HG02798 (cell line): ENCODE measurements around the gene LARGE1.
A peak's percentile ranks its signal among the peaks of the same experiment; 100 is the strongest.

Experiments
- ATAC-seq: cut with Tn5 transposase; IDR thresholded peaks from one replicate; pipeline ENCODE4 v1.9.1; 2021; ENCODE audit warnings: mild to moderate bottlenecking; ENCODE audit not compliant: unreplicated experiment, poor library complexity

Gene LARGE1

GRCh38 chr22:33315954-33316353, 604.3 kb downstream of the LARGE1 start:
- ATAC-seq: no peak

- ATAC-seq: no peak
Observed at GRCh38 chr22:33315117-33315516, 605.2 kb downstream of the LARGE1 start.

GRCh38 chr22:33314316-33314715, 606.0 kb downstream of the LARGE1 start:
- no peak for ATAC-seq

GRCh38 chr22:33303099-33303498, 617.2 kb downstream of the LARGE1 start:
- no peak for ATAC-seq

- no peak for ATAC-seq
Observed at GRCh38 chr22:33302549-33302948, 617.7 kb downstream of the LARGE1 start.

GRCh38 chr22:33302049-33302545, 618.2 kb downstream of the LARGE1 start:
- ATAC-seq: peak; percentile 60

- no peak for ATAC-seq
Observed at GRCh38 chr22:33300165-33300564, 620.1 kb downstream of the LARGE1 start.

GRCh38 chr22:33299245-33299956, 620.9 kb downstream of the LARGE1 start:
- ATAC-seq: peak; percentile 83

- ATAC-seq: no peak
Observed at GRCh38 chr22:33296941-33297340, 623.3 kb downstream of the LARGE1 start.

GRCh38 chr22:33288078-33288477, 632.2 kb downstream of the LARGE1 start:
- no peak for ATAC-seq

- ATAC-seq: no peak
Observed at GRCh38 chr22:33275073-33275443, 645.2 kb downstream of the LARGE1 start.

- no peak for ATAC-seq
Observed at GRCh38 chr22:33274214-33275072, 645.8 kb downstream of the LARGE1 start.

- no peak for ATAC-seq
Observed at GRCh38 chr22:33272871-33273270, 647.4 kb downstream of the LARGE1 start.

GRCh38 chr22:33272180-33272579, 648.1 kb downstream of the LARGE1 start:
- peak; percentile 26 for ATAC-seq

- peak; percentile 73 for ATAC-seq
Observed at GRCh38 chr22:33271390-33272161, 648.7 kb downstream of the LARGE1 start.

- no peak for ATAC-seq
Observed at GRCh38 chr22:33270596-33270995, 649.7 kb downstream of the LARGE1 start.

GRCh38 chr22:33261699-33262098, 658.6 kb downstream of the LARGE1 start:
- ATAC-seq: no peak

- no peak for ATAC-seq
Observed at GRCh38 chr22:33260498-33260897, 659.8 kb downstream of the LARGE1 start.

- no peak for ATAC-seq
Observed at GRCh38 chr22:33255791-33256190, 664.5 kb downstream of the LARGE1 start.

GRCh38 chr22:33248948-33249347, 671.3 kb downstream of the LARGE1 start:
- ATAC-seq: no peak

GRCh38 chr22:33247758-33248157, 672.5 kb downstream of the LARGE1 start:
- ATAC-seq: peak; percentile 50
